AG04449 (cell line): Measurements from ENCODE around the gene UNC13D.

ENCODE experiments used
- CTCF ChIA-PET: fragments of 350-600 bp; formaldehyde crosslinking; extraction: SDS; loops from one replicate; lab custom pipeline; 2021; ENCODE audit warnings: antibody characterized with exemption; lab: Yijun Ruan, JAX
- POLR2A ChIA-PET: fragments of 400-600, 350-600 bp; formaldehyde crosslinking; extraction: SDS; loops from one replicate; lab custom pipeline; 2020; ENCODE audit warnings: antibody characterized with exemption, inconsistent platforms; lab: Yijun Ruan, JAX
- DNase-seq: peaks from one replicate; pipeline ENCODE4 v3.0.0-alpha.2; 2010; ENCODE audit warnings: low read depth, low spot score
- H3K4me3 ChIP-seq: 2 replicates; pipeline ENCODE4 v1.5.1; 2011; ENCODE audit warnings: low read depth, mild to moderate bottlenecking, control low read depth, low read length
- TF ChIP-seq, protein P1 (sequence below): IDR thresholded peaks from one replicate; pipeline ENCODE4 v1.5.1; 2011; ENCODE audit warnings: mild to moderate bottlenecking, moderate library complexity, low read length, control low read depth, inconsistent platforms; ENCODE audit not compliant: insufficient read depth; ENCODE audit errors: missing control alignments

UNC13D gene

DNA sequence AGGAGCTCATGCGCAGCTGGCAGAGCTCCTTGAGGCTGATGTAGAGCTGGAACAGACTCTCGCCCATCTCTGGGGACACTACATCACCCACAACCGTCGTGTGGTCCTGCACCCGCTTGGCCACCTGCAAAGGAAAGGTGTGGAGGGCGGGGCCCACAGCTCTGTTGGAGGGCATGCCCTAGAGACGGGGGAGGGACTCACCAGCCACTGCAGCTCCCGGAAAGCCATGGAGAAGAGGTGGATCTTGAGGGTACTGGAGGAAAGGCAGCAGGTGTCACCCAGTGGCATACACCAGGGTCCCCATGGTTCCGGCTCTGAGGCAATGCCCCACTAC is 8.6 kb downstream of the UNC13D start:
- H3K4me3 ChIP-seq, result no peak overlapping the region
- TF ChIP-seq, protein P1, sequence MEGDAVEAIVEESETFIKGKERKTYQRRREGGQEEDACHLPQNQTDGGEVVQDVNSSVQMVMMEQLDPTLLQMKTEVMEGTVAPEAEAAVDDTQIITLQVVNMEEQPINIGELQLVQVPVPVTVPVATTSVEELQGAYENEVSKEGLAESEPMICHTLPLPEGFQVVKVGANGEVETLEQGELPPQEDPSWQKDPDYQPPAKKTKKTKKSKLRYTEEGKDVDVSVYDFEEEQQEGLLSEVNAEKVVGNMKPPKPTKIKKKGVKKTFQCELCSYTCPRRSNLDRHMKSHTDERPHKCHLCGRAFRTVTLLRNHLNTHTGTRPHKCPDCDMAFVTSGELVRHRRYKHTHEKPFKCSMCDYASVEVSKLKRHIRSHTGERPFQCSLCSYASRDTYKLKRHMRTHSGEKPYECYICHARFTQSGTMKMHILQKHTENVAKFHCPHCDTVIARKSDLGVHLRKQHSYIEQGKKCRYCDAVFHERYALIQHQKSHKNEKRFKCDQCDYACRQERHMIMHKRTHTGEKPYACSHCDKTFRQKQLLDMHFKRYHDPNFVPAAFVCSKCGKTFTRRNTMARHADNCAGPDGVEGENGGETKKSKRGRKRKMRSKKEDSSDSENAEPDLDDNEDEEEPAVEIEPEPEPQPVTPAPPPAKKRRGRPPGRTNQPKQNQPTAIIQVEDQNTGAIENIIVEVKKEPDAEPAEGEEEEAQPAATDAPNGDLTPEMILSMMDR, result no peak
- DNase-seq, result no peak
- ChIA-PET POLR2A (no interaction called here), CTCF (interaction anchor here (5.2 to 7.5 kb wide), 2 partner anchors 9 to 11 kb away, joined by 22 to 52 read pairs; partner anchors contain the start of gene UNC13D)

- CTCF ChIA-PET, result interaction anchor here (1.2 to 7.5 kb wide), 3 partner anchors 8 to 52 kb away, joined by 3 to 52 read pairs (median 22); partner anchors contain the start of gene UNC13D
- DNase-seq, result no peak
- no peak overlapping the region for H3K4me3 ChIP-seq
- TF ChIP-seq, protein P1, result no peak
- POLR2A ChIA-PET, result no interaction called here
Observed at GRCh38 chr17:75834928-75835653, 9.1 kb downstream of the UNC13D start.

DNA sequence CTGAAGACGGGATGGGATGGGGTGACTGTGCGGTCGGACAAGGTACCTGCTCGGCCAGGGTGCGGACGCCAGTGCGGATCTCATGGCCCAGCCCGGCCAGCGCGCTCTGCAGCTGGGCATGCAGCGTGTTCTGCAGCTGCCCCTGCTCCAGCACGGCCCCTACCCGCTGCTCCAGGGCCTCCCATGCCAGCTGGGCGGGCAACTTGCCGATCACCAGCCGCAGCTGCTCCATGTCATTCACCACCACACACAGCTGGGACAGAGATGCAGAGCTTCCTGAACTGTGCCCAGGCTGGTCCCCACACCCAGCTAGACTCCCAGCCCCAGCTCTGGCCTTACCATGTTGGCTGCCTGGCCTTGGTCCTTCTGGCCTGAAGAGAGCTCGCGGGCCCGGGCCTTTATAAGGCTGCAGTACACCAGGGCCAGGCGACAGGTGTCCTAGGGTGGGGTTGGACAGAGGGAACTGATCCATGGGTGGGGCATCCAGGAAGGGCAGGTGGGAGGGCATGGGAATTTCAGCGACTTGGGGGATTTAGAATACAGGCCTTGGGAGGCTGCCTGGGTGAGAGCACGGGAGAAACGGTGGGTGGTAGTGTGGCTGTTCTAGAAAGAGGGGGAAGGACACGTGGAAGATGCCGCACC is 9.8 kb downstream of the UNC13D start:
- ChIA-PET POLR2A (no interaction called here), CTCF (interaction anchor here (1.2 to 7.5 kb wide), 3 partner anchors 8 to 51 kb away, joined by 3 to 52 read pairs (median 22); partner anchors contain the start of gene UNC13D)
- no peak for DNase-seq
- TF ChIP-seq, protein P1, result no peak
- H3K4me3 ChIP-seq, result no peak overlapping the region

GRCh38 chr17:75832652-75833400 is 11.4 kb downstream of the UNC13D start:
- ChIA-PET POLR2A (interaction anchor here (0.6 to 1.4 kb wide), 2 partner anchors 31 to 53 kb away, joined by 3 to 4 read pairs; no protein-coding TSS in a partner anchor), CTCF (interaction anchor here (0.7 to 7.5 kb wide), 5 partner anchors 6 to 69 kb away, joined by 3 to 52 read pairs (median 3); partner anchors contain the start of genes UNC13D and WBP2)
- TF ChIP-seq, protein P1, result no peak
- H3K4me3 ChIP-seq, result no peak overlapping the region
- no peak for DNase-seq

DNA sequence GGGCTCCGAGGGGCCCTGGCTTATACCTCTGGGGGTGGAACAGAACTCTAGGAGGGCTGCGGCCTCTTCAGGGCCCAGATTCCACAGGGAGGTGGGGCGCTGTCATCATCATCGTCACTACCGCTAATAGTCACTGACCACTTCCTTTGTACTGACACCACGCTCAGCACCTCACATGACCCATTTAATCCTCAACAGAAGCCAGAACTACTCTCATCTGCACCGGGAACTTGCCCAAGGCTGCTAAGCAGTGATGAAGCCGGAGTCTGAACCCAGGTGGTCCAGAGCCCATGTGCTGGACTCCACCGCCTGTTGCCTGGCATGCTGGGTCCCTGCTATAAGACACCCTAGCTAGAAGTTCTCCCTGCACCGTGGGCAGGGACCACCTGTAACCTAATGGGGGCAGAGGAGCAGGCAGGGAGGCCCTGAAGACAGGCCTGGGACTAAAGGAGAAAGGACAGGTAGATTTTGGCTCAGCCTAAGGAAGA is 12.0 kb downstream of the UNC13D start:
- POLR2A ChIA-PET, result interaction anchor here (0.6 to 1.4 kb wide), 2 partner anchors 30 to 52 kb away, joined by 3 to 4 read pairs; no protein-coding TSS in a partner anchor
- DNase-seq, result no peak
- TF ChIP-seq, protein P1, result no peak
- H3K4me3 ChIP-seq, result no peak overlapping the region
- CTCF ChIA-PET, result interaction anchor here (1.2 to 7.5 kb wide), 3 partner anchors 14 to 69 kb away, joined by 3 to 52 read pairs (median 3); partner anchors contain the start of genes UNC13D and WBP2
